Testis (tissue), 2 donors: ENCODE data around the gene FHDC1.

Experiments used
- POLR2A ChIP-seq: fragments of 450-650 bp; IDR thresholded peaks from one replicate; pipeline ENCODE4 v1.6.1; 2017; ENCODE audit warnings: antibody characterized with exemption, mild to moderate bottlenecking, moderate library complexity
- TF ChIP-seq, protein P1 (sequence below), 3 experiments: fragments of 450-650 bp in 2 of 3; fragments of 200-600 bp in 1 of 3; sonication (generic) in 1 of 3; IDR thresholded peaks; one replicate each; pipeline ENCODE4 v1.5.1; 2016 to 2019; ENCODE audit warnings: antibody characterized with exemption in 3 of 3, mild to moderate bottlenecking in 2 of 3, moderate library complexity in 1 of 3

DNA sequence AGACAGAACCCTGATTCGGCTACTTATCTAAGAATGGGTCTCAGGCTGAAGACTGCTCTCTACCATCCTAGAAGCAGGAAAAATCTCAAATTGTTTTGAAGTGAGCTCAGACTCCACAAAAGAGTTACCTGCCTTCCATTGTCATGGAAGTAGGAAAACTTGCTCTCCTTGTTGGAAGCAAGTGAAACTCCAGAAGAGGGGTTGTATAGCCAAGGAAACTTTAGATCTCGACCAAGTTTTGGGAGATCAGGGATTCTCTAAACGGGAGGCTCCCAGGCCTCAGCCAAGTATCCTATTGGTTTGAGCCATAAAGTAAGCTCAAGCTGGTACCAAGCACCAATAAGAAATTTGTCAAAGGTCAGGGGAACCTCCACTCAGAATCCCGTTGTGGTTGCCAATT lies 9.2 kb upstream of the FHDC1 start:
- TF ChIP-seq, protein P1, sequence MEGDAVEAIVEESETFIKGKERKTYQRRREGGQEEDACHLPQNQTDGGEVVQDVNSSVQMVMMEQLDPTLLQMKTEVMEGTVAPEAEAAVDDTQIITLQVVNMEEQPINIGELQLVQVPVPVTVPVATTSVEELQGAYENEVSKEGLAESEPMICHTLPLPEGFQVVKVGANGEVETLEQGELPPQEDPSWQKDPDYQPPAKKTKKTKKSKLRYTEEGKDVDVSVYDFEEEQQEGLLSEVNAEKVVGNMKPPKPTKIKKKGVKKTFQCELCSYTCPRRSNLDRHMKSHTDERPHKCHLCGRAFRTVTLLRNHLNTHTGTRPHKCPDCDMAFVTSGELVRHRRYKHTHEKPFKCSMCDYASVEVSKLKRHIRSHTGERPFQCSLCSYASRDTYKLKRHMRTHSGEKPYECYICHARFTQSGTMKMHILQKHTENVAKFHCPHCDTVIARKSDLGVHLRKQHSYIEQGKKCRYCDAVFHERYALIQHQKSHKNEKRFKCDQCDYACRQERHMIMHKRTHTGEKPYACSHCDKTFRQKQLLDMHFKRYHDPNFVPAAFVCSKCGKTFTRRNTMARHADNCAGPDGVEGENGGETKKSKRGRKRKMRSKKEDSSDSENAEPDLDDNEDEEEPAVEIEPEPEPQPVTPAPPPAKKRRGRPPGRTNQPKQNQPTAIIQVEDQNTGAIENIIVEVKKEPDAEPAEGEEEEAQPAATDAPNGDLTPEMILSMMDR (IDR thresholded peaks at IDR 0.05): no peak
- TF ChIP-seq POLR2A: no peak
